GM12878 (cell line): ENCODE data around the gene CDC5L. TPM values are rescaled to one million over a fixed set of nuclear protein-coding genes. Genes with fewer than 3 reads are reported as not detected.

ENCODE experiments used
- ATF7 ChIP-seq: fragments of 450-650 bp; IDR thresholded peaks from 2 replicates; pipeline ENCODE4 v1.6.1; 2016; ENCODE audit warnings: low read depth, mild to moderate bottlenecking
- BCL3 ChIP-seq: IDR thresholded peaks from 2 replicates; pipeline ENCODE4 v1.6.1; 2011; ENCODE audit warnings: borderline replicate concordance, low read depth, mild to moderate bottlenecking, moderate library complexity, low read length; ENCODE audit not compliant: insufficient read depth, poor library complexity, severe bottlenecking
- CBX5 ChIP-seq: sonication (generic); IDR thresholded peaks from 2 replicates; pipeline ENCODE4 v1.6.1; 2016; ENCODE audit warnings: low read depth, moderate library complexity, mild to moderate bottlenecking, inconsistent platforms
- CEBPB ChIP-seq, 2 experiments: fragments of 150-350 bp in 1 of 2; IDR thresholded peaks; 2 replicates each; pipeline ENCODE4 v1.6.1; 2012 to 2014; ENCODE audit warnings: low read depth in 2 of 2, low read length in 2 of 2, borderline replicate concordance in 1 of 2, inconsistent platforms in 1 of 2
- CREB1 ChIP-seq: IDR thresholded peaks from 2 replicates; pipeline ENCODE4 v1.6.1; 2012; ENCODE audit warnings: low read depth, mild to moderate bottlenecking, inconsistent platforms
- DPF2 ChIP-seq: fragments of 450-650 bp; IDR thresholded peaks from 2 replicates; pipeline ENCODE4 v1.6.1; 2017; ENCODE audit warnings: mild to moderate bottlenecking
- EGR1 ChIP-seq, 2 experiments: IDR thresholded peaks; 1 replicate in 1 of 2; 2 replicates in 1 of 2; pipeline ENCODE4 v1.6.1; 2011 to 2012; ENCODE audit warnings: low read depth in 2 of 2, low read length in 2 of 2, borderline replicate concordance in 1 of 2, mild to moderate bottlenecking in 1 of 2, moderate library complexity in 1 of 2
- IKZF1 ChIP-seq: fragments of 450-650 bp; conservative IDR thresholded peaks from 2 replicates; pipeline ENCODE4 v1.6.1; 2017; ENCODE audit warnings: antibody characterized with exemption, mild to moderate bottlenecking
- PAX8 ChIP-seq: fragments of 450-650 bp; IDR thresholded peaks from 2 replicates; pipeline ENCODE4 v1.6.1; 2017; ENCODE audit warnings: mild to moderate bottlenecking, moderate library complexity
- PML ChIP-seq: IDR thresholded peaks from 2 replicates; pipeline ENCODE4 v1.6.1; 2012; ENCODE audit warnings: low read length, inconsistent platforms
- SIX5 ChIP-seq: IDR thresholded peaks from 2 replicates; pipeline ENCODE4 v1.6.1; 2011; ENCODE audit warnings: mild to moderate bottlenecking, low read depth, low read length, moderate library complexity; ENCODE audit not compliant: severe bottlenecking
- SMARCA5 ChIP-seq: fragments of 450-650 bp; IDR thresholded peaks from 2 replicates; pipeline ENCODE4 v1.6.1; 2017; ENCODE audit warnings: mild to moderate bottlenecking
- ZBTB4 ChIP-seq: fragments of 450-650 bp; formaldehyde crosslinking; IDR thresholded peaks from 2 replicates; pipeline ENCODE4 v1.4.0; 2022; ENCODE audit warnings: mild to moderate bottlenecking, moderate library complexity
- polyA plus RNA-seq, 11 experiments: library from polyadenylated mRNA; depleted of rRNA in 4 of 11; unstranded in 6 of 11; stranded (reverse) in 5 of 11; fragments of >200 nt; fragmentation: Nextera tagmentation in 4 of 11; fragmentation: Illumina TruSeq in 1 of 11; extraction: Ambion mirVana in 4 of 11; extraction: Trizol in 1 of 11; gene quantifications; 1 replicate in 1 of 11; 2 replicates in 10 of 11; pipeline versions ENCODE4 v1.2.1 to v1.2.3, GENCODE V29; 2011 to 2016; ENCODE audit warnings: inconsistent platforms in 2 of 11, missing spikeins in 2 of 11, low read depth in 1 of 11
- total RNA-seq, 4 experiments: library from RNA; depleted of rRNA in 3 of 4; stranded (reverse); fragments of >200 nt in 3 of 4; fragmentation: Illumina TruSeq in 1 of 4; extraction: Trizol in 1 of 4; gene quantifications; 2 replicates each; pipeline versions ENCODE4 v1.2.1 to v1.2.3, GENCODE V29; 2013 to 2021
- TF ChIP-seq, protein P1 (sequence below): IDR thresholded peaks from 2 replicates; pipeline ENCODE4 v1.6.1; 2011; ENCODE audit warnings: mild to moderate bottlenecking, low read depth, low read length, moderate library complexity; ENCODE audit not compliant: insufficient replicate concordance
- TF ChIP-seq, protein P2 (sequence below): fragments of 450-650 bp; formaldehyde crosslinking; IDR thresholded peaks from 2 replicates; pipeline ENCODE4 v1.4.0; 2020; ENCODE audit warnings: mild to moderate bottlenecking, moderate library complexity

The CDC5L gene
- total and polyA plus RNA-seq, 10 of the 15 experiments (the other 5 are each of a cell fraction or from before 2014, with no cell fraction given): 13.2 to 29.4 (median 18.8) TPM

DNA sequence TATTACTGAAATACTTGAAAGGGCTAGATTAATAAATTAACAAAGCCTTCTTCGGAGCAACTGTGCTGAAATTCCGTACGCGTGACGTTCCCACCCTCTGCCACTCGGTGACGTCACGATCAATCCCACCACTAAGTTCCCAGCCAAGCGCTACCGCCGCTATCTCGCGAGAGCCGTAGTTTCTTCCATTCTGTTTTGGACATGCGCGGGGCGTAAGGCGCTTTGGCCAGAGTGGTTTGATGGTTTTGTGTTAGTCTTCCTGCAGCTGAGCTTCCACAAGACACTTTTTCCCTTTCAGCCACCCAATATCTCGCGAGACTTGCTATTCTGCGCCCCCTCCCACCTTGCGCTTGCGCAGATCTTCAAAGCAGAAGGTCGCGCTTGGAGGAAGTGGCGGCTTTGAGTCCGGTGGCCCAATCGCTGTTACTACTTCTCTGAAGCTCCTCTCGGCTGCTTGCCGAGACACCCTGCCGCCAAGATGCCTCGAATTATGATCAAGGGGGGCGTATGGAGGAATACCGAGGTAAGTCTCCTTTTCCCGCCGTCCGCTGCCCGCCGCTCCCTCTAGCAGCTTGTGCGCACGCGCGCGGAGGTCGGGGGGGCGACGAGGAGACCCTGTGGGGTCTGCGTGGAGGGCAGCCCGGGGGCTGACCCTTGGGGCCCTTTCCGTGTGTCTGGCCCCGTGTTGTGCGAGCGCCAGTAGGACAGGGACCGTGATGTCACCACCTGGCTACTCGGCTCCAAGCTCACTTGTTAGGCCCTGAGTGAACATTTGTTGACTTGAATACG, at the start of gene CDC5L (continued):
- no peak for TF ChIP-seq SIX5
- TF ChIP-seq IKZF1: peak; percentile 73
- TF ChIP-seq ATF7: peak; percentile 99
- TF ChIP-seq EGR1 (IDR thresholded peaks at IDR 0.05; ENCODE audit: borderline replicate concordance in 1 of 2, low read depth in 2 of 2, low read length in 2 of 2): peak in 1 of 2 experiments; percentile 10; a peak in 1 of 3 replicates
- no peak for TF ChIP-seq PAX8
- TF ChIP-seq SMARCA5: no peak
- peak; percentile 97 for TF ChIP-seq CREB1
- TF ChIP-seq, protein P1, sequence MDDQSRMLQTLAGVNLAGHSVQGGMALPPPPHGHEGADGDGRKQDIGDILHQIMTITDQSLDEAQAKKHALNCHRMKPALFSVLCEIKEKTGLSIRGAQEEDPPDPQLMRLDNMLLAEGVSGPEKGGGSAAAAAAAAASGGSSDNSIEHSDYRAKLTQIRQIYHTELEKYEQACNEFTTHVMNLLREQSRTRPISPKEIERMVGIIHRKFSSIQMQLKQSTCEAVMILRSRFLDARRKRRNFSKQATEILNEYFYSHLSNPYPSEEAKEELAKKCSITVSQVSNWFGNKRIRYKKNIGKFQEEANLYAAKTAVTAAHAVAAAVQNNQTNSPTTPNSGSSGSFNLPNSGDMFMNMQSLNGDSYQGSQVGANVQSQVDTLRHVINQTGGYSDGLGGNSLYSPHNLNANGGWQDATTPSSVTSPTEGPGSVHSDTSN: no peak
- TF ChIP-seq CEBPB (IDR thresholded peaks at IDR 0.05; ENCODE audit: borderline replicate concordance in 1 of 2, low read depth in 2 of 2, low read length in 2 of 2): no peak
- 0 out of 2 replicates have a peak, but pooled peaks have one; percentile 21 for TF ChIP-seq CBX5
- no peak for TF ChIP-seq ZBTB4 (CRISPR knock-in tag)
- TF ChIP-seq DPF2: 0 out of 2 replicates have a peak, but pooled peaks have one; percentile 24
- TF ChIP-seq, protein P2, sequence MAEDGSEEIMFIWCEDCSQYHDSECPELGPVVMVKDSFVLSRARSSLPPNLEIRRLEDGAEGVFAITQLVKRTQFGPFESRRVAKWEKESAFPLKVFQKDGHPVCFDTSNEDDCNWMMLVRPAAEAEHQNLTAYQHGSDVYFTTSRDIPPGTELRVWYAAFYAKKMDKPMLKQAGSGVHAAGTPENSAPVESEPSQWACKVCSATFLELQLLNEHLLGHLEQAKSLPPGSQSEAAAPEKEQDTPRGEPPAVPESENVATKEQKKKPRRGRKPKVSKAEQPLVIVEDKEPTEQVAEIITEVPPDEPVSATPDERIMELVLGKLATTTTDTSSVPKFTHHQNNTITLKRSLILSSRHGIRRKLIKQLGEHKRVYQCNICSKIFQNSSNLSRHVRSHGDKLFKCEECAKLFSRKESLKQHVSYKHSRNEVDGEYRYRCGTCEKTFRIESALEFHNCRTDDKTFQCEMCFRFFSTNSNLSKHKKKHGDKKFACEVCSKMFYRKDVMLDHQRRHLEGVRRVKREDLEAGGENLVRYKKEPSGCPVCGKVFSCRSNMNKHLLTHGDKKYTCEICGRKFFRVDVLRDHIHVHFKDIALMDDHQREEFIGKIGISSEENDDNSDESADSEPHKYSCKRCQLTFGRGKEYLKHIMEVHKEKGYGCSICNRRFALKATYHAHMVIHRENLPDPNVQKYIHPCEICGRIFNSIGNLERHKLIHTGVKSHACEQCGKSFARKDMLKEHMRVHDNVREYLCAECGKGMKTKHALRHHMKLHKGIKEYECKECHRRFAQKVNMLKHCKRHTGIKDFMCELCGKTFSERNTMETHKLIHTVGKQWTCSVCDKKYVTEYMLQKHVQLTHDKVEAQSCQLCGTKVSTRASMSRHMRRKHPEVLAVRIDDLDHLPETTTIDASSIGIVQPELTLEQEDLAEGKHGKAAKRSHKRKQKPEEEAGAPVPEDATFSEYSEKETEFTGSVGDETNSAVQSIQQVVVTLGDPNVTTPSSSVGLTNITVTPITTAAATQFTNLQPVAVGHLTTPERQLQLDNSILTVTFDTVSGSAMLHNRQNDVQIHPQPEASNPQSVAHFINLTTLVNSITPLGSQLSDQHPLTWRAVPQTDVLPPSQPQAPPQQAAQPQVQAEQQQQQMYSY (CRISPR knock-in tag): no peak
- peak; percentile 96 for TF ChIP-seq PML
- no peak for TF ChIP-seq BCL3
